A549 (cell line): ENCODE data around the gene BMPER. TPM values are rescaled to one million over a fixed set of nuclear protein-coding genes. Genes with fewer than 3 reads are reported as not detected.

Experiments
- ATAC-seq, 2 experiments: fragments of 200-7000 bp in 1 of 2; fragments of >200 bp in 1 of 2; cut with Nextera tagmentation in 1 of 2; cut with Tn5 transposase in 1 of 2; 3 replicates each; pipeline versions ENCODE4 v1.8.0 to v1.9.1; 2018 to 2020; ENCODE audit warnings: mild to moderate bottlenecking in 1 of 2, moderate library complexity in 1 of 2
- CTCF ChIA-PET: fragments of 300-600 bp; sonication (Branson Sonifier 250); formaldehyde crosslinking; extraction: SDS; loops from one replicate; lab custom pipeline; 2021; ENCODE audit warnings: antibody characterized with exemption, inconsistent platforms; lab: Yijun Ruan, JAX
- POLR2A ChIA-PET: fragments of 350-600 bp; formaldehyde crosslinking; extraction: SDS; loops from one replicate; lab custom pipeline; 2021; ENCODE audit warnings: antibody characterized with exemption, inconsistent platforms; lab: Yijun Ruan, JAX
- DNase-seq, 2 experiments: peaks; one replicate each; pipeline versions ENCODE4 v3.0.0 to v3.0.0-alpha.2; 2011 to 2016; ENCODE audit warnings: low read depth in 1 of 2, low spot score in 1 of 2
- FAIRE-seq: peaks from 2 replicates; lab custom pipeline; 2011; peaks lifted over from hg19 to GRCh38; lab: Jason Lieb, UNC
- H3K27ac ChIP-seq, 2 experiments: fragments of >200 bp; sonication (Bioruptor Twin); formaldehyde crosslinking; 3 replicates each; pipeline ENCODE4 v1.5.1; 2016 to 2017
- H3K4me1 ChIP-seq: fragments of >200 bp; sonication (Bioruptor Twin); formaldehyde crosslinking; 3 replicates; pipeline ENCODE4 v1.6.1; 2016
- H3K4me2 ChIP-seq: fragments of >200 bp; sonication (Bioruptor Twin); formaldehyde crosslinking; 3 replicates; pipeline ENCODE4 v1.6.1; 2016
- H3K4me3 ChIP-seq: fragments of >200 bp; sonication (Bioruptor Twin); formaldehyde crosslinking; 3 replicates; pipeline ENCODE4 v1.5.1; 2016
- H3K9me3 ChIP-seq: fragments of >200 bp; sonication (Bioruptor Twin); formaldehyde crosslinking; 3 replicates; pipeline ENCODE4 v1.6.1; 2016
- ATOH8 ChIP-seq: fragments of 250-450 bp; sonication (Bioruptor Pico); IDR thresholded peaks from 2 replicates; pipeline ENCODE4 v1.5.0; 2020; ENCODE audit warnings: low read depth, mild to moderate bottlenecking, moderate library complexity
- BHLHE40 ChIP-seq: IDR thresholded peaks from 2 replicates; pipeline ENCODE4 v1.6.1; 2012; ENCODE audit warnings: low read depth, low read length, inconsistent platforms
- CEBPB ChIP-seq, 2 experiments: fragments of >200 bp in 1 of 2; sonication (Bioruptor Twin) in 1 of 2; formaldehyde crosslinking in 1 of 2; IDR thresholded peaks; 2 replicates each; pipeline ENCODE4 v1.6.1; 2012 to 2016
- CHD2 ChIP-seq: fragments of 150-350 bp; IDR thresholded peaks from 2 replicates; pipeline ENCODE4 v1.6.1; 2014; ENCODE audit warnings: low read length; ENCODE audit not compliant: partially characterized antibody
- CTCF ChIP-seq: fragments of >200 bp; sonication (Bioruptor Twin); formaldehyde crosslinking; IDR thresholded peaks from 3 replicates; pipeline ENCODE4 v1.5.1; 2016
- EHF ChIP-seq: fragments of 250-450 bp; sonication (Bioruptor Pico); IDR thresholded peaks from 2 replicates; pipeline ENCODE4 v1.5.0; 2020; ENCODE audit warnings: mild to moderate bottlenecking
- EHMT2 ChIP-seq: fragments of 200-600 bp; sonication (generic); IDR thresholded peaks from 2 replicates; pipeline ENCODE4 v1.6.1; 2016; ENCODE audit warnings: antibody characterized with exemption, low read depth, mild to moderate bottlenecking, moderate library complexity
- EP300 ChIP-seq, 2 experiments: fragments of >200 bp; sonication (Bioruptor Twin); formaldehyde crosslinking; IDR thresholded peaks; 2 replicates in 1 of 2; 3 replicates in 1 of 2; pipeline ENCODE4 v1.6.1; 2016 to 2017
- JUN ChIP-seq, 2 experiments: fragments of >200 bp; sonication (Bioruptor Twin); formaldehyde crosslinking; IDR thresholded peaks; 2 replicates in 1 of 2; 3 replicates in 1 of 2; pipeline ENCODE4 v1.6.1; 2016 to 2017
- KDM1A ChIP-seq: fragments of 200-600 bp; sonication (generic); IDR thresholded peaks from 2 replicates; pipeline ENCODE4 v1.6.1; 2016; ENCODE audit warnings: low read depth, mild to moderate bottlenecking
- MAX ChIP-seq: IDR thresholded peaks from 2 replicates; pipeline ENCODE4 v1.6.1; 2012
- MAZ ChIP-seq: fragments of 150-350 bp; IDR thresholded peaks from 2 replicates; pipeline ENCODE4 v1.6.1; 2014; ENCODE audit warnings: antibody characterized with exemption, low read depth, low read length, borderline replicate concordance
- MYC ChIP-seq: IDR thresholded peaks from 2 replicates; pipeline ENCODE4 v1.6.1; 2012; ENCODE audit warnings: mild to moderate bottlenecking, inconsistent platforms, low read length, improper control_type of control experiment, borderline replicate concordance
- PBX3 ChIP-seq: IDR thresholded peaks from 2 replicates; pipeline ENCODE4 v1.6.1; 2012
- RARB ChIP-seq: fragments of 250-450 bp; sonication (Bioruptor Pico); IDR thresholded peaks from 2 replicates; pipeline ENCODE4 v1.8.0; 2021; ENCODE audit warnings: mild to moderate bottlenecking, moderate library complexity
- RNF2 ChIP-seq: fragments of 200-600 bp; sonication (generic); IDR thresholded peaks from 2 replicates; pipeline ENCODE4 v1.6.1; 2016; ENCODE audit warnings: low read depth, mild to moderate bottlenecking, antibody characterized with exemption, moderate library complexity, borderline replicate concordance
- SMC3 ChIP-seq: fragments of >200 bp; sonication (Bioruptor Twin); formaldehyde crosslinking; IDR thresholded peaks from 3 replicates; pipeline ENCODE4 v1.6.1; 2018; ENCODE audit warnings: inconsistent platforms
- WGBS: methylation state at CpG from one replicate; pipeline ENCODE4 v1.1.6; 2017; ENCODE audit errors: missing lambda C conversion rate; 5-methylcytosine and 5-hydroxymethylcytosine counted together
- polyA plus RNA-seq, 4 experiments: library from polyadenylated mRNA; depleted of rRNA in 3 of 4; stranded (reverse); fragments of >200 nt; fragmentation: RNase III in 1 of 4; extraction: RNeasy Plus Mini Kit Qiagen cat#74134 plus additional on column Dnase treatment in 1 of 4; gene quantifications; 2 replicates in 3 of 4; 3 replicates in 1 of 4; pipeline ENCODE4 v1.2.3, GENCODE V29; 2011 to 2017

BMPER gene
- polyA plus RNA-seq, 2 of the 4 experiments (the other 2 are of a cell fraction) = 5.0 to 5.8 TPM

- CTCF ChIA-PET = interaction anchor here (0.8 kb wide), 1 partner anchor 146 kb away, joined by 3 read pairs; no protein-coding TSS in a partner anchor
- POLR2A ChIA-PET = no interaction called here
- no peak overlapping the region for H3K4me2 ChIP-seq
- H3K27ac ChIP-seq = peak overlapping the region in 1 of 2 experiments; percentile 64; a peak in 2 of 6 replicates
- WGBS = 87% methylated on average over 1 of the region's 1 CpG
- DNase-seq (no peak), ATAC-seq (no peak), FAIRE-seq (no peak)
- TF ChIP-seq CEBPB (IDR thresholded peaks at IDR 0.05) (peak in 1 of 2 experiments; percentile 28; a peak in 1 of 4 replicates), MAX (no peak), ATOH8 (CRISPR knock-in tag) (no peak)
- no peaks in the 10 kb centered on the region for H3K9me3 ChIP-seq
- no peak overlapping the region for H3K4me3 ChIP-seq
- peaks cover 18% of the 10 kb centered on the region; the same call in 2 of the 3 replicates for H3K4me1 ChIP-seq
Measured at GRCh38 chr7:34013421-34013820, 108.1 kb downstream of the BMPER start.

GRCh38 chr7:34015651-34016050 lies 110.3 kb downstream of the BMPER start:
- WGBS = 88% methylated on average over 4 of the region's 4 CpGs
- no peak for TF ChIP-seq EP300 (IDR thresholded peaks at IDR 0.05)
- FAIRE-seq = no peak
- Histone ChIP-seq H3K9me3 (no peaks in the 10 kb centered on the region), H3K27ac (no peak overlapping the region), H3K4me3 (no peak overlapping the region), H3K4me1 (peaks cover 17% of the 10 kb centered on the region; the same call in 2 of the 3 replicates), H3K4me2 (no peak overlapping the region)
- ATAC-seq = no peak
- ChIA-PET POLR2A (no interaction called here), CTCF (no interaction called here)
- DNase-seq = no peak

- ATAC-seq (no peak), FAIRE-seq (peak; percentile 13)
- 86% methylated on average over 3 of the region's 3 CpGs for WGBS
Measured at GRCh38 chr7:34016876-34017275, 111.5 kb downstream of the BMPER start.

More at GRCh38 chr7:34016876-34017275, 111.5 kb downstream of the BMPER start:
- TF ChIP-seq KDM1A = no peak
- no peak for TF ChIP-seq CHD2
- TF ChIP-seq RNF2 = no peak
- no peak for TF ChIP-seq MYC
- TF ChIP-seq JUN (IDR thresholded peaks at IDR 0.05) = no peak
- no peak for TF ChIP-seq EHMT2
- TF ChIP-seq RARB = no peak
- no peak for TF ChIP-seq CTCF
- TF ChIP-seq EHF (CRISPR knock-in tag) = no peak
- no peak for TF ChIP-seq BHLHE40
- TF ChIP-seq PBX3 = no peak
- TF ChIP-seq MAZ = no peak
- TF ChIP-seq SMC3 = no peak
- H3K9me3 ChIP-seq = no peaks in the 10 kb centered on the region
- peaks cover 5% of the 10 kb centered on the region; the same call in 2 of the 3 replicates for H3K4me1 ChIP-seq
- H3K27ac ChIP-seq = peak overlapping the region in 1 of 2 experiments; percentile 14; a peak in 1 of 6 replicates
- H3K4me2 ChIP-seq = no peak overlapping the region
- no peak for DNase-seq
- H3K4me3 ChIP-seq = no peak overlapping the region
- ChIA-PET POLR2A (no interaction called here), CTCF (no interaction called here)
